DND-41 (cell line): ENCODE measurements around the gene FNDC3B.

Source experiments
- ATAC-seq: fragments of 200-7000 bp; cut with Tn5 transposase; 3 replicates; pipeline ENCODE4 v1.9.1; 2021; ENCODE audit warnings: low read depth; ENCODE audit not compliant: insufficient read depth
- DNase-seq: peaks from one replicate; pipeline ENCODE4 v3.0.0-alpha.2; 2020
- H2AFZ ChIP-seq: 2 replicates; pipeline ENCODE4 v1.6.0; 2012; ENCODE audit warnings: low read depth, low read length
- H3K27ac ChIP-seq: 2 replicates; pipeline ENCODE4 v1.5.1; 2012; ENCODE audit warnings: low read length, inconsistent platforms
- H3K27me3 ChIP-seq: fragments of 200-600 bp; sonication (generic); 2 replicates; pipeline ENCODE4 v1.6.0; 2012; ENCODE audit warnings: low read length, mild to moderate bottlenecking, inconsistent platforms; ENCODE audit not compliant: insufficient read depth, poor library complexity
- H3K36me3 ChIP-seq: 2 replicates; pipeline ENCODE4 v1.5.1; 2012; ENCODE audit warnings: low read length, inconsistent platforms; ENCODE audit not compliant: insufficient read depth
- H3K4me1 ChIP-seq: 2 replicates; pipeline ENCODE4 v1.5.1; 2012; ENCODE audit warnings: mild to moderate bottlenecking, low read length; ENCODE audit not compliant: insufficient read depth
- H3K4me2 ChIP-seq: 2 replicates; pipeline ENCODE4 v1.6.0; 2012; ENCODE audit warnings: mild to moderate bottlenecking, moderate library complexity, low read length, inconsistent platforms; ENCODE audit not compliant: insufficient read depth
- H3K4me3 ChIP-seq, 2 experiments: fragments of 200-600 bp in 1 of 2; shearing (Covaris generic) in 1 of 2; 2 replicates each; pipeline ENCODE4 v1.5.1; 2012 to 2016; ENCODE audit warnings: inconsistent platforms in 2 of 2, low read length in 2 of 2, mild to moderate bottlenecking in 2 of 2, low read depth in 1 of 2, moderate library complexity in 1 of 2
- H3K79me2 ChIP-seq: 2 replicates; pipeline ENCODE4 v1.6.0; 2012; ENCODE audit warnings: low read length, inconsistent platforms; ENCODE audit not compliant: insufficient read depth
- H3K9ac ChIP-seq: 2 replicates; pipeline ENCODE4 v1.6.0; 2012; ENCODE audit warnings: low read depth, mild to moderate bottlenecking, inconsistent platforms, low read length, moderate library complexity
- H3K9me3 ChIP-seq: 2 replicates; pipeline ENCODE4 v1.5.1; 2012; ENCODE audit warnings: low read length, moderate library complexity, mild to moderate bottlenecking, inconsistent platforms; ENCODE audit not compliant: insufficient read depth, severe bottlenecking
- H4K20me1 ChIP-seq: 2 replicates; pipeline ENCODE4 v1.6.0; 2012; ENCODE audit warnings: low read length; ENCODE audit not compliant: insufficient read depth
- EZH2 ChIP-seq: IDR thresholded peaks from 3 replicates; pipeline ENCODE4 v1.6.1; 2012; ENCODE audit warnings: borderline replicate concordance, low read depth, mild to moderate bottlenecking, moderate library complexity, low read length, inconsistent platforms; ENCODE audit not compliant: severe bottlenecking
- TF ChIP-seq, protein P1 (sequence below): IDR thresholded peaks from 2 replicates; pipeline ENCODE4 v1.5.1; 2012; ENCODE audit warnings: borderline replicate concordance, low read length, moderate library complexity, mild to moderate bottlenecking; ENCODE audit not compliant: poor library complexity, severe bottlenecking; ENCODE audit errors: extremely low read depth

Gene FNDC3B

DNA sequence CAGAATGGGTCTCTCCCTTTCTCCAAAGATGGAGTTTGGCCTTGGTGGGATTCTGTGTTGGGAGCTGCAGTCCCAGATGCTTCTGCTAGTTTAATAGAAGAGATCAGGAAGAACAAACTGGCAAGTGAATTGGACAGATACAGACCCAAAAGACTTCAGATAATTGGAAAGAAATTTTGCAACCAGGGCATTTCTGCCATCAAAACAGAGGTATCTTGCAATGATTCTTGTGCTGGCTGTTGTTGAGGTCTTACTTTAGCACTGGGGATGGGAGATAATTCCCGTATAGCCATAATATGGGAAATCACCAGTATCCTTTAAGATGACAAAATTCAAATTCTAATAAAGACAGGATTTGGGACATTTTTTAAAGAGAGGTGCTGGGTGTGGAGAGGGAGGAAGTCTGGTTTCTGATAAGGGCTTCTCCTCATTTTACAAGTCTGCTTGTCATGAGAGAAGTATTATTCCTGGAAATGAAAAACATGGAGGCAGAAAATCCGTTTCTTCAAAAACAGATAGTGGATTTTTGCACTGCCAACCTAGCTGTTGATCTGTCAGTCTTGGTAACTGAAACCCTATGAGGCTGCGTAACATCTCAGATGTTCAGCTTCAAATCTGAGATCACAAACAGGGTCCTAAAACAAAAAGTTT is 40.1 kb downstream of the FNDC3B start:
- DNase-seq (no peak), ATAC-seq (no peak)
- H3K27me3 ChIP-seq: no peaks in the 10 kb centered on the region
- TF ChIP-seq, protein P1, sequence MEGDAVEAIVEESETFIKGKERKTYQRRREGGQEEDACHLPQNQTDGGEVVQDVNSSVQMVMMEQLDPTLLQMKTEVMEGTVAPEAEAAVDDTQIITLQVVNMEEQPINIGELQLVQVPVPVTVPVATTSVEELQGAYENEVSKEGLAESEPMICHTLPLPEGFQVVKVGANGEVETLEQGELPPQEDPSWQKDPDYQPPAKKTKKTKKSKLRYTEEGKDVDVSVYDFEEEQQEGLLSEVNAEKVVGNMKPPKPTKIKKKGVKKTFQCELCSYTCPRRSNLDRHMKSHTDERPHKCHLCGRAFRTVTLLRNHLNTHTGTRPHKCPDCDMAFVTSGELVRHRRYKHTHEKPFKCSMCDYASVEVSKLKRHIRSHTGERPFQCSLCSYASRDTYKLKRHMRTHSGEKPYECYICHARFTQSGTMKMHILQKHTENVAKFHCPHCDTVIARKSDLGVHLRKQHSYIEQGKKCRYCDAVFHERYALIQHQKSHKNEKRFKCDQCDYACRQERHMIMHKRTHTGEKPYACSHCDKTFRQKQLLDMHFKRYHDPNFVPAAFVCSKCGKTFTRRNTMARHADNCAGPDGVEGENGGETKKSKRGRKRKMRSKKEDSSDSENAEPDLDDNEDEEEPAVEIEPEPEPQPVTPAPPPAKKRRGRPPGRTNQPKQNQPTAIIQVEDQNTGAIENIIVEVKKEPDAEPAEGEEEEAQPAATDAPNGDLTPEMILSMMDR: no peak
- no peak for TF ChIP-seq EZH2
- no peak overlapping the region for H2AFZ ChIP-seq
- no peaks in the 10 kb centered on the region for H3K36me3 ChIP-seq
- no peak overlapping the region for H3K4me2 ChIP-seq
- H3K79me2 ChIP-seq: no peaks in the 10 kb centered on the region
- H4K20me1 ChIP-seq: no peaks in the 10 kb centered on the region
- H3K4me1 ChIP-seq: no peaks in the 10 kb centered on the region
- H3K9me3 ChIP-seq: no peaks in the 10 kb centered on the region
- no peak overlapping the region for H3K27ac ChIP-seq
- H3K4me3 ChIP-seq: no peak overlapping the region
- H3K9ac ChIP-seq: no peak overlapping the region

DNA sequence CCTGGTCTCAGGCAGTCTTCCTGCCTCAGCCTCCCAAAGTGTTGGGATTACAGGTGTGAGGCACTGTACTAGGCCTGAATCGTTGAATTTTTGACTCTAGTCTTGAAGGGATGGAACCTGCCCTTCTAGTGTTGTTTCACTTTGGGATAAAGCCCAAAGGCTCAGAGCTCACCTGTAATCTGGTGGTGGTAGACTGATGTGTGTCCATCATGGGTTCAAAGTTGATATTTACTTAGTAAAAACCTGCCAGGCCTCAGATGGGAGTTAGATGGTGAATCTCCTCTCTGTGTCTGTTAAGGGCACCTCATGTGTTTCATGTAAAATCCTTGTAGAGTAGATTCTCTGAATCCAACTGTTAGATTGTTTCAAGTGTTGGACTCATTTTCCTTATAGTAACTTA is 41.1 kb downstream of the FNDC3B start:
- no peaks in the 10 kb centered on the region for H3K27me3 ChIP-seq
- no peaks in the 10 kb centered on the region for H4K20me1 ChIP-seq
- no peaks in the 10 kb centered on the region for H3K4me1 ChIP-seq
- no peak overlapping the region for H3K4me2 ChIP-seq
- H3K9ac ChIP-seq: no peak overlapping the region
- no peaks in the 10 kb centered on the region for H3K79me2 ChIP-seq
- H3K4me3 ChIP-seq: no peak overlapping the region
- DNase-seq: no peak
- ATAC-seq: no peak
- H3K9me3 ChIP-seq: no peaks in the 10 kb centered on the region
- no peak overlapping the region for H2AFZ ChIP-seq
- no peaks in the 10 kb centered on the region for H3K36me3 ChIP-seq
- no peak for TF ChIP-seq EZH2
- TF ChIP-seq, protein P1: no peak
- H3K27ac ChIP-seq: no peak overlapping the region

DNA sequence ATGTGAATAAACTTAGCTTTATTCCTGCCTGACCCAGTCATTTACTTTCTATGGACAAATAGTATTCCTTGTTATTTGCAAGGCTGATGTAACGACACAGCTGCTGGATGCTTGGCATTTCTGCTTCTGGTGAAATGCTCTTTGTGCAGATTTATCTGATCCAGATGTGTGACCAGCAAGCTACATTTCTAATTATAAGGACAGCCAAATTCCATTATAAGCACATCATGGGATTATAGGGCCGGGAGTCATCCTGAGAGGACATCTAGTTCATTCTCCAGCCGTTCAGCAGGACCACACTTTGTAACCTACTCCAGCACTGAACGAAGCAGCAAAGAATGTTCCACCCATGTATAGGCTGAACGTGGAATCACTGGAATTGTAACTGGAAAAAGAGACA is 42.9 kb downstream of the FNDC3B start:
- H3K4me2 ChIP-seq: no peak overlapping the region
- H3K4me3 ChIP-seq: no peak overlapping the region
- DNase-seq (no peak), ATAC-seq (no peak)
- H3K79me2 ChIP-seq: no peaks in the 10 kb centered on the region
- no peaks in the 10 kb centered on the region for H3K36me3 ChIP-seq
- no peak overlapping the region for H2AFZ ChIP-seq
- TF ChIP-seq EZH2: no peak
- no peaks in the 10 kb centered on the region for H4K20me1 ChIP-seq
- no peaks in the 10 kb centered on the region for H3K9me3 ChIP-seq
- H3K27ac ChIP-seq: no peak overlapping the region
- no peaks in the 10 kb centered on the region for H3K4me1 ChIP-seq
- H3K9ac ChIP-seq: no peak overlapping the region
- no peaks in the 10 kb centered on the region for H3K27me3 ChIP-seq

DNA sequence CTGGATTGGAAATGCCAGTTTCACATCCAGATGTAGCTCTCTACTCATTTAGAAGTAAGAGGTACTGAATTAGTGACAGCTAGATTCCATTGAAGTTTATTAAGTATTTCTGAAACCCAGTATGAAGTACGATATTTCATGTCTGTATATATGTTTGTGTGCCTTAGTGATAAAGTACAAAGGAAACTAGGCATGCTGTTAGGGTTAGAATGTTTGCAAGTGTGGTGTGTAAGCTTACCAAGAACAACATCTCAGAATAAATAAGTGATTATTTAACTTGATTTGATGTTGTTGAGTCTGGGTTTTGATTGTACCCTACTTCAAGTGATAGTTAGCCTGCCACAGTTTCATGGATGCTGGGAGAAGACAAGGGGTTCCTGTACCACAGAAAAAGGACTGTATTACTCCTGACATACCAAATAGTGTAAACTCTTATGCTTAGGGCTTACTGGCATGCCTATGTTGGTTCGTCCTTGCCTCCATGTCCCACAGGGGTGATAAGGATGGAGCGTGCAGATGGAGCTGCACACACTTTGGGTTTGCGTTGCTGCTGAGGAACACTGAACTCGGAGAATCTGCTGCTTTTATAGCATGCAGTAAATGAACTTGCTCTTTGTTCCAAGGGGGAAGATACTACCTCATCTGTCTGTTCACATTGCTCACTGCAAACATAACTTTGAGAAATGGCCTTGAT is 43.6 kb downstream of the FNDC3B start:
- TF ChIP-seq, protein P1: no peak
- no peak for TF ChIP-seq EZH2
- DNase-seq: no peak
- H4K20me1 ChIP-seq: no peaks in the 10 kb centered on the region

More for the DNA sequence above, 43.6 kb downstream of the FNDC3B start:
- Histone ChIP-seq H2AFZ (no peak overlapping the region), H3K27me3 (no peaks in the 10 kb centered on the region), H3K27ac (no peak overlapping the region), H3K4me3 (no peak overlapping the region), H3K4me2 (no peak overlapping the region), H3K79me2 (no peaks in the 10 kb centered on the region), H3K9ac (no peak overlapping the region), H3K36me3 (no peaks in the 10 kb centered on the region), H3K9me3 (no peaks in the 10 kb centered on the region), H3K4me1 (no peaks in the 10 kb centered on the region)
- ATAC-seq: no peak
